Lower leg skin (tissue), 3 donors: ENCODE results near the gene SLC39A11.

Experiments used
- POLR2A ChIP-seq, 2 donors: fragments of 450-650 bp; IDR thresholded peaks; one replicate each; pipeline ENCODE4 v1.6.1; 2016 to 2017; ENCODE audit warnings: antibody characterized with exemption in 2 of 2, mild to moderate bottlenecking in 1 of 2, moderate library complexity in 1 of 2
- TF ChIP-seq, protein P1 (sequence below), 3 donors: fragments of 450-650 bp; IDR thresholded peaks; one replicate each; pipeline ENCODE4 v1.5.1; 2016; ENCODE audit warnings: antibody characterized with exemption in 3 of 3, mild to moderate bottlenecking in 3 of 3, moderate library complexity in 2 of 3

DNA sequence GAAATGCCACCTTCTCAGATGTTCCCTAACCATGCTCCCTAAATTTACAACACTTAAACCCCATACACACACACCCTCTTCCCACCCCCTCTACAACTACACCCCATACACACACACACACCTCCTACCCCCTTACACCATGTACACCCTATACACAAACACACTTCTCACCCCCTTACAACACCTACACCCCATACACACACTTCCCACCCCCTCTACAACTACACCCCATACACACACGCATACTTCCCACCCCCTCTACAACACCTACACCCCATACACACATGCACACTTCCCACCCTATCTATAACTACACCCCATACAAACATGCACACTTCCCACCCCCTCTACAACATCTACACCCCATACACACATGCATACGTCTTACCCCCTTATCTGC lies 172.0 kb downstream of the SLC39A11 start:
- TF ChIP-seq, protein P1, sequence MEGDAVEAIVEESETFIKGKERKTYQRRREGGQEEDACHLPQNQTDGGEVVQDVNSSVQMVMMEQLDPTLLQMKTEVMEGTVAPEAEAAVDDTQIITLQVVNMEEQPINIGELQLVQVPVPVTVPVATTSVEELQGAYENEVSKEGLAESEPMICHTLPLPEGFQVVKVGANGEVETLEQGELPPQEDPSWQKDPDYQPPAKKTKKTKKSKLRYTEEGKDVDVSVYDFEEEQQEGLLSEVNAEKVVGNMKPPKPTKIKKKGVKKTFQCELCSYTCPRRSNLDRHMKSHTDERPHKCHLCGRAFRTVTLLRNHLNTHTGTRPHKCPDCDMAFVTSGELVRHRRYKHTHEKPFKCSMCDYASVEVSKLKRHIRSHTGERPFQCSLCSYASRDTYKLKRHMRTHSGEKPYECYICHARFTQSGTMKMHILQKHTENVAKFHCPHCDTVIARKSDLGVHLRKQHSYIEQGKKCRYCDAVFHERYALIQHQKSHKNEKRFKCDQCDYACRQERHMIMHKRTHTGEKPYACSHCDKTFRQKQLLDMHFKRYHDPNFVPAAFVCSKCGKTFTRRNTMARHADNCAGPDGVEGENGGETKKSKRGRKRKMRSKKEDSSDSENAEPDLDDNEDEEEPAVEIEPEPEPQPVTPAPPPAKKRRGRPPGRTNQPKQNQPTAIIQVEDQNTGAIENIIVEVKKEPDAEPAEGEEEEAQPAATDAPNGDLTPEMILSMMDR (IDR thresholded peaks at IDR 0.05): no peak
- no peak for TF ChIP-seq POLR2A (IDR thresholded peaks at IDR 0.05)
